ENCODE results near the gene HTT. TPM values are rescaled to one million over a fixed set of nuclear protein-coding genes. Genes with fewer than 3 reads are reported as not detected.

The HTT gene
- total and polyA plus RNA-seq, 9 of the 15 experiments (the other 6 are each of a cell fraction or from before 2014, with no cell fraction given) = 0.66 to 31.6 (median 14.7) TPM

DNA sequence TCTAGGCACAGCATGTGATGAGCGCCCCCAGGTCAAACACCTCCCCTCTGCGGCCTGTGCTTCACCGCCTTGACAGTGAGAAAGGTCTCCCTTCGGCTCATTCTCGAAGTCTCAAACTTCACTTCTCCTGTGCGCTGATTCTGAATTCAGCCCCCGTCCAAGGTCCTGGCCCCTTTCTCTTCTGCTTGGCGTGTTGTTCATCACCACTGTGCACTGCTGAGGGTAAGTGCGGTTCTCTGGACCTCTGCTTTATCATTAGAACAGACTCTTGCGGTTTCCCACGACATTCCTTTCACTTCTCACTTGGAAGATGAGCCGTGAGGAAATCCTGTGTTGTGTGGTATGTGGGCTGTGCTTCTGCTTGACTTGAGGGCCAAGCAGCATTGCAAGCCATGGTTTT, 12.0 kb upstream of the HTT start (continued):
- TF ChIP-seq ZNF766 (CRISPR knock-in tag; conservative IDR thresholded peaks at IDR 0.05) (0 out of 2 replicates have a peak, but pooled peaks have one; percentile 23), HCFC1 (IDR thresholded peaks at IDR 0.05; ENCODE audit: low read depth, low read length) (no peak), NRF1 (conservative IDR thresholded peaks at IDR 0.05 in 1 of 2, IDR thresholded peaks at IDR 0.05 in 1 of 2) (no peak), MIER1 (IDR thresholded peaks at IDR 0.05; ENCODE audit: low read depth) (peak; percentile 69), TCF3 (CRISPR knock-in tag; IDR thresholded peaks at IDR 0.05) (peak; percentile 58)
- TF ChIP-seq, protein P1, sequence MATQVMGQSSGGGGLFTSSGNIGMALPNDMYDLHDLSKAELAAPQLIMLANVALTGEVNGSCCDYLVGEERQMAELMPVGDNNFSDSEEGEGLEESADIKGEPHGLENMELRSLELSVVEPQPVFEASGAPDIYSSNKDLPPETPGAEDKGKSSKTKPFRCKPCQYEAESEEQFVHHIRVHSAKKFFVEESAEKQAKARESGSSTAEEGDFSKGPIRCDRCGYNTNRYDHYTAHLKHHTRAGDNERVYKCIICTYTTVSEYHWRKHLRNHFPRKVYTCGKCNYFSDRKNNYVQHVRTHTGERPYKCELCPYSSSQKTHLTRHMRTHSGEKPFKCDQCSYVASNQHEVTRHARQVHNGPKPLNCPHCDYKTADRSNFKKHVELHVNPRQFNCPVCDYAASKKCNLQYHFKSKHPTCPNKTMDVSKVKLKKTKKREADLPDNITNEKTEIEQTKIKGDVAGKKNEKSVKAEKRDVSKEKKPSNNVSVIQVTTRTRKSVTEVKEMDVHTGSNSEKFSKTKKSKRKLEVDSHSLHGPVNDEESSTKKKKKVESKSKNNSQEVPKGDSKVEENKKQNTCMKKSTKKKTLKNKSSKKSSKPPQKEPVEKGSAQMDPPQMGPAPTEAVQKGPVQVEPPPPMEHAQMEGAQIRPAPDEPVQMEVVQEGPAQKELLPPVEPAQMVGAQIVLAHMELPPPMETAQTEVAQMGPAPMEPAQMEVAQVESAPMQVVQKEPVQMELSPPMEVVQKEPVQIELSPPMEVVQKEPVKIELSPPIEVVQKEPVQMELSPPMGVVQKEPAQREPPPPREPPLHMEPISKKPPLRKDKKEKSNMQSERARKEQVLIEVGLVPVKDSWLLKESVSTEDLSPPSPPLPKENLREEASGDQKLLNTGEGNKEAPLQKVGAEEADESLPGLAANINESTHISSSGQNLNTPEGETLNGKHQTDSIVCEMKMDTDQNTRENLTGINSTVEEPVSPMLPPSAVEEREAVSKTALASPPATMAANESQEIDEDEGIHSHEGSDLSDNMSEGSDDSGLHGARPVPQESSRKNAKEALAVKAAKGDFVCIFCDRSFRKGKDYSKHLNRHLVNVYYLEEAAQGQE (IDR thresholded peaks at IDR 0.05; ENCODE audit: borderline replicate concordance) = peak; percentile 94
- TF ChIP-seq, protein P1 (CRISPR knock-in tag; IDR thresholded peaks at IDR 0.05; ENCODE audit: low read depth) = peak; percentile 88
- TF ChIP-seq, protein P2, sequence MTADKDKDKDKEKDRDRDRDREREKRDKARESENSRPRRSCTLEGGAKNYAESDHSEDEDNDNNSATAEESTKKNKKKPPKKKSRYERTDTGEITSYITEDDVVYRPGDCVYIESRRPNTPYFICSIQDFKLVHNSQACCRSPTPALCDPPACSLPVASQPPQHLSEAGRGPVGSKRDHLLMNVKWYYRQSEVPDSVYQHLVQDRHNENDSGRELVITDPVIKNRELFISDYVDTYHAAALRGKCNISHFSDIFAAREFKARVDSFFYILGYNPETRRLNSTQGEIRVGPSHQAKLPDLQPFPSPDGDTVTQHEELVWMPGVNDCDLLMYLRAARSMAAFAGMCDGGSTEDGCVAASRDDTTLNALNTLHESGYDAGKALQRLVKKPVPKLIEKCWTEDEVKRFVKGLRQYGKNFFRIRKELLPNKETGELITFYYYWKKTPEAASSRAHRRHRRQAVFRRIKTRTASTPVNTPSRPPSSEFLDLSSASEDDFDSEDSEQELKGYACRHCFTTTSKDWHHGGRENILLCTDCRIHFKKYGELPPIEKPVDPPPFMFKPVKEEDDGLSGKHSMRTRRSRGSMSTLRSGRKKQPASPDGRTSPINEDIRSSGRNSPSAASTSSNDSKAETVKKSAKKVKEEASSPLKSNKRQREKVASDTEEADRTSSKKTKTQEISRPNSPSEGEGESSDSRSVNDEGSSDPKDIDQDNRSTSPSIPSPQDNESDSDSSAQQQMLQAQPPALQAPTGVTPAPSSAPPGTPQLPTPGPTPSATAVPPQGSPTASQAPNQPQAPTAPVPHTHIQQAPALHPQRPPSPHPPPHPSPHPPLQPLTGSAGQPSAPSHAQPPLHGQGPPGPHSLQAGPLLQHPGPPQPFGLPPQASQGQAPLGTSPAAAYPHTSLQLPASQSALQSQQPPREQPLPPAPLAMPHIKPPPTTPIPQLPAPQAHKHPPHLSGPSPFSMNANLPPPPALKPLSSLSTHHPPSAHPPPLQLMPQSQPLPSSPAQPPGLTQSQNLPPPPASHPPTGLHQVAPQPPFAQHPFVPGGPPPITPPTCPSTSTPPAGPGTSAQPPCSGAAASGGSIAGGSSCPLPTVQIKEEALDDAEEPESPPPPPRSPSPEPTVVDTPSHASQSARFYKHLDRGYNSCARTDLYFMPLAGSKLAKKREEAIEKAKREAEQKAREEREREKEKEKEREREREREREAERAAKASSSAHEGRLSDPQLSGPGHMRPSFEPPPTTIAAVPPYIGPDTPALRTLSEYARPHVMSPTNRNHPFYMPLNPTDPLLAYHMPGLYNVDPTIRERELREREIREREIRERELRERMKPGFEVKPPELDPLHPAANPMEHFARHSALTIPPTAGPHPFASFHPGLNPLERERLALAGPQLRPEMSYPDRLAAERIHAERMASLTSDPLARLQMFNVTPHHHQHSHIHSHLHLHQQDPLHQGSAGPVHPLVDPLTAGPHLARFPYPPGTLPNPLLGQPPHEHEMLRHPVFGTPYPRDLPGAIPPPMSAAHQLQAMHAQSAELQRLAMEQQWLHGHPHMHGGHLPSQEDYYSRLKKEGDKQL (CRISPR knock-in tag; IDR thresholded peaks at IDR 0.05; ENCODE audit: borderline replicate concordance) = no peak
